ENCODE data around the gene AGAP1. TPM values are rescaled to one million over a fixed set of nuclear protein-coding genes. Genes with fewer than 3 reads are reported as not detected.

The AGAP1 gene
- total and polyA plus RNA-seq, 4 donors, result 2.0 to 8.5 (median 5.4) TPM

DNA sequence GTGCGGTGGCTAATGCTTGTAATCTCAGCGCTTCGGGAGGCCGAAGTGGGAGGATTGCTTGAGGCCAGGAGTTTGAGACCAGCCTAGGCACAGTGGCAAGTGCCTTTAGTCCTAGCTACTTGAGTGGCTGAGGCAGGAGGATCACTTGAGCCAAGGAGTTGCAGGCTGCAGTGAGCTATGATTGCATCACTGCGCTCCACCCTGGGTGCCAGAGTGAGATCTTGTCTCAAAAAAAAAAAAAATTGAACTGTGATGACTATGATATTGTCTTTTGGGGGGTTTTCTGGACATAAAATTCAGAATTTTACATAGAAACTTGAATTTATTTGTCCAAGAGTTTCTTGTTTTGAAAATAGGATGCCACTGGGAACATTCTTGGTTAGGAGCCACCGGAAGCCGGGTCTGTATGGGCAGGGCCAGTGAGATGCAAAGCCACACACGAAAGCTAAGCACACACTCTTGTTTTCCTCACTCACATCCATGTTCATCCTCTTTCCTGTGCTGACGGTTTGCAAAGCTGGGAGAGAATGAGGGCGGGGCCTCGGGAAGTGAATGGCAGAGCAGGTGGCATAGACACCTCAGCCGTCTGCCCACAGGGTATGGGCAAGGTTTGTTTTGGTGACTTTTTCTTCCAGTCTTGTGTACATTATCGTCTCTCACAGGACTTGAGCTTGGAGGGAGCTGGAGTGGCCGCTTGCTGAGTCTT lies 12.6 kb downstream of the AGAP1 start:
- 85% methylated on average over 14 of the region's 14 CpGs for WGBS
- Histone ChIP-seq H3K9me3 (ENCODE audit: control insufficient read depth in 4 of 4, low read length in 3 of 4) (no peaks in the 10 kb centered on the region), H3K36me3 (ENCODE audit: control insufficient read depth in 4 of 4, insufficient read depth in 3 of 4, low read depth in 1 of 4, low read length in 3 of 4) (no peaks in the 10 kb centered on the region), H3K27me3 (ENCODE audit: control insufficient read depth in 4 of 4, insufficient read depth in 4 of 4, low read length in 3 of 4) (no peaks in the 10 kb centered on the region), H3K4me1 (ENCODE audit: control insufficient read depth in 4 of 4, insufficient read depth in 4 of 4, low read length in 3 of 4) (peaks cover 11 to 29% (median 20%) of the 10 kb centered on the region in 4 donors), H3K9ac (ENCODE audit: low read depth in 1 of 2, low read length in 2 of 2) (peak overlapping the region in 1 of 2 donors; percentile 1), H3K4me3 (ENCODE audit: low read depth in 1 of 3, low read length in 3 of 3) (no peak overlapping the region), H3K27ac (ENCODE audit: low read depth in 1 of 2, low read length in 2 of 2) (no peak overlapping the region)
- DNase-seq (ENCODE audit: low spot score), result no peak
- TF ChIP-seq JUND (IDR thresholded peaks at IDR 0.05), result no peak

GRCh38 chr2:235506997-235507615 lies 13.3 kb downstream of the AGAP1 start:
- Histone ChIP-seq H3K4me3 (ENCODE audit: low read depth in 1 of 3, low read length in 3 of 3) (no peak overlapping the region), H3K9me3 (ENCODE audit: control insufficient read depth in 4 of 4, low read length in 3 of 4) (no peaks in the 10 kb centered on the region), H3K27me3 (ENCODE audit: control insufficient read depth in 4 of 4, insufficient read depth in 4 of 4, low read length in 3 of 4) (no peaks in the 10 kb centered on the region), H3K9ac (ENCODE audit: low read depth in 1 of 2, low read length in 2 of 2) (no peak overlapping the region), H3K4me1 (ENCODE audit: control insufficient read depth in 4 of 4, insufficient read depth in 4 of 4, low read length in 3 of 4) (peaks cover 11 to 35% (median 23%) of the 10 kb centered on the region in 4 donors), H3K36me3 (ENCODE audit: control insufficient read depth in 4 of 4, insufficient read depth in 3 of 4, low read depth in 1 of 4, low read length in 3 of 4) (no peaks in the 10 kb centered on the region), H3K27ac (ENCODE audit: low read depth in 1 of 2, low read length in 2 of 2) (no peak overlapping the region)
- WGBS, result 88% methylated on average over 25 of the region's 25 CpGs
- no peak for DNase-seq (ENCODE audit: low spot score)
- TF ChIP-seq EGR1 (IDR thresholded peaks at IDR 0.05; ENCODE audit: low read depth in 2 of 2), result no peak

GRCh38 chr2:235507928-235508327 lies 14.1 kb downstream of the AGAP1 start:
- Histone ChIP-seq H3K9ac (ENCODE audit: low read depth in 1 of 2, low read length in 2 of 2) (no peak overlapping the region), H3K27ac (ENCODE audit: low read depth in 1 of 2, low read length in 2 of 2) (no peak overlapping the region), H3K36me3 (ENCODE audit: control insufficient read depth in 4 of 4, insufficient read depth in 3 of 4, low read depth in 1 of 4, low read length in 3 of 4) (no peaks in the 10 kb centered on the region), H3K4me1 (ENCODE audit: control insufficient read depth in 4 of 4, insufficient read depth in 4 of 4, low read length in 3 of 4) (peaks cover 13 to 36% (median 25%) of the 10 kb centered on the region in 4 donors), H3K9me3 (ENCODE audit: control insufficient read depth in 4 of 4, low read length in 3 of 4) (no peaks in the 10 kb centered on the region), H3K4me3 (ENCODE audit: low read depth in 1 of 3, low read length in 3 of 3) (no peak overlapping the region), H3K27me3 (ENCODE audit: control insufficient read depth in 4 of 4, insufficient read depth in 4 of 4, low read length in 3 of 4) (no peaks in the 10 kb centered on the region)
- WGBS, result 95% methylated on average over 6 of the region's 6 CpGs
- TF ChIP-seq FOXA1 (IDR thresholded peaks at IDR 0.05) (no peak), YY1 (IDR thresholded peaks at IDR 0.05) (no peak), RAD21 (IDR thresholded peaks at IDR 0.05) (no peak), MAX (IDR thresholded peaks at IDR 0.05) (no peak), FOXA2 (IDR thresholded peaks at IDR 0.05) (no peak), ZBTB33 (IDR thresholded peaks at IDR 0.05) (no peak), HNF4G (IDR thresholded peaks at IDR 0.05) (no peak), CTCF (IDR thresholded peaks at IDR 0.05; ENCODE audit: low read depth, low read length, missing input control) (no peak), EGR1 (IDR thresholded peaks at IDR 0.05; ENCODE audit: low read depth in 2 of 2) (no peak), TAF1 (conservative IDR thresholded peaks at IDR 0.05) (no peak), GABPA (IDR thresholded peaks at IDR 0.05 in 1 of 2, conservative IDR thresholded peaks at IDR 0.05 in 1 of 2) (no peak), SP1 (IDR thresholded peaks at IDR 0.05) (no peak), NR2F2 (IDR thresholded peaks at IDR 0.05) (no peak), JUND (IDR thresholded peaks at IDR 0.05) (no peak), HNF4A (conservative IDR thresholded peaks at IDR 0.05) (no peak)
- TF ChIP-seq, protein P1, sequence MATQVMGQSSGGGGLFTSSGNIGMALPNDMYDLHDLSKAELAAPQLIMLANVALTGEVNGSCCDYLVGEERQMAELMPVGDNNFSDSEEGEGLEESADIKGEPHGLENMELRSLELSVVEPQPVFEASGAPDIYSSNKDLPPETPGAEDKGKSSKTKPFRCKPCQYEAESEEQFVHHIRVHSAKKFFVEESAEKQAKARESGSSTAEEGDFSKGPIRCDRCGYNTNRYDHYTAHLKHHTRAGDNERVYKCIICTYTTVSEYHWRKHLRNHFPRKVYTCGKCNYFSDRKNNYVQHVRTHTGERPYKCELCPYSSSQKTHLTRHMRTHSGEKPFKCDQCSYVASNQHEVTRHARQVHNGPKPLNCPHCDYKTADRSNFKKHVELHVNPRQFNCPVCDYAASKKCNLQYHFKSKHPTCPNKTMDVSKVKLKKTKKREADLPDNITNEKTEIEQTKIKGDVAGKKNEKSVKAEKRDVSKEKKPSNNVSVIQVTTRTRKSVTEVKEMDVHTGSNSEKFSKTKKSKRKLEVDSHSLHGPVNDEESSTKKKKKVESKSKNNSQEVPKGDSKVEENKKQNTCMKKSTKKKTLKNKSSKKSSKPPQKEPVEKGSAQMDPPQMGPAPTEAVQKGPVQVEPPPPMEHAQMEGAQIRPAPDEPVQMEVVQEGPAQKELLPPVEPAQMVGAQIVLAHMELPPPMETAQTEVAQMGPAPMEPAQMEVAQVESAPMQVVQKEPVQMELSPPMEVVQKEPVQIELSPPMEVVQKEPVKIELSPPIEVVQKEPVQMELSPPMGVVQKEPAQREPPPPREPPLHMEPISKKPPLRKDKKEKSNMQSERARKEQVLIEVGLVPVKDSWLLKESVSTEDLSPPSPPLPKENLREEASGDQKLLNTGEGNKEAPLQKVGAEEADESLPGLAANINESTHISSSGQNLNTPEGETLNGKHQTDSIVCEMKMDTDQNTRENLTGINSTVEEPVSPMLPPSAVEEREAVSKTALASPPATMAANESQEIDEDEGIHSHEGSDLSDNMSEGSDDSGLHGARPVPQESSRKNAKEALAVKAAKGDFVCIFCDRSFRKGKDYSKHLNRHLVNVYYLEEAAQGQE (IDR thresholded peaks at IDR 0.05), result no peak
- no peak for DNase-seq (ENCODE audit: low spot score)

Data from liver (tissue), 9 donors.